ENCODE results near the gene IPO13.

The IPO13 gene

GRCh38 chr1:43931711-43932660 is 14.8 kb upstream of the IPO13 start:
- DNase-seq (ENCODE audit: low spot score): no peak

GRCh38 chr1:43932786-43933385 is 13.9 kb upstream of the IPO13 start:
- DNase-seq (ENCODE audit: low spot score): no peak

GRCh38 chr1:43933386-43934100 is 13.2 kb upstream of the IPO13 start, which contains the start of gene ARTN:
Gene ARTN (plus strand): TSS chr1:43933801. CDS start chr1:43935657, 1,856 bp downstream.
- no peak for DNase-seq (ENCODE audit: low spot score)

GRCh38 chr1:43934101-43934985 is 12.4 kb upstream of the IPO13 start:
- peak; percentile 96 for DNase-seq (ENCODE audit: low spot score)

GRCh38 chr1:43934986-43935324 is 11.8 kb upstream of the IPO13 start:
- DNase-seq (ENCODE audit: low spot score): peak; percentile 42

GRCh38 chr1:43935711-43936427 is 10.9 kb upstream of the IPO13 start:
- peak; percentile 51 for DNase-seq (ENCODE audit: low spot score)

- peak; percentile 92 for DNase-seq (ENCODE audit: low spot score)
These were observed 10.2 kb upstream of the IPO13 start for GRCh38 chr1:43936431-43937151.

GRCh38 chr1:43937179-43937865 is 9.4 kb upstream of the IPO13 start:
- no peak for DNase-seq (ENCODE audit: low spot score)

GRCh38 chr1:43938383-43938782 is 8.4 kb upstream of the IPO13 start:
- no peak for DNase-seq (ENCODE audit: low spot score)

- DNase-seq (ENCODE audit: low spot score): no peak
These were observed 7.7 kb upstream of the IPO13 start for GRCh38 chr1:43938892-43939587.

GRCh38 chr1:43942411-43942810 is 4.3 kb upstream of the IPO13 start:
- no peak for DNase-seq (ENCODE audit: low spot score)

GRCh38 chr1:43944860-43945259 is 1.9 kb upstream of the IPO13 start:
- DNase-seq (ENCODE audit: low spot score): no peak

GRCh38 chr1:43945674-43946235 is 995 bp upstream of the IPO13 start:
- no peak for DNase-seq (ENCODE audit: low spot score)

- DNase-seq (ENCODE audit: low spot score): no peak
These were observed 517 bp downstream of the IPO13 start for GRCh38 chr1:43947061-43947873.

GRCh38 chr1:43947874-43948437 is 1.2 kb downstream of the IPO13 start:
- DNase-seq (ENCODE audit: low spot score): no peak

GRCh38 chr1:43949678-43950077 is 2.9 kb downstream of the IPO13 start:
- no peak for DNase-seq (ENCODE audit: low spot score)

Data from HuH-7 (cell line).